ENCODE data around the gene CKS1B. TPM values are rescaled to one million over a fixed set of nuclear protein-coding genes. Genes with fewer than 3 reads are reported as not detected.

Gene CKS1B
- total RNA-seq, 1 donor from 2014 or later = 23.2 TPM

GRCh38 chr1:155024315-155024714 lies 49.8 kb downstream of the CKS1B start:
- TF ChIP-seq CTCF (IDR thresholded peaks at IDR 0.05) = no peak
- Mint-ChIP-seq H3K27ac (ENCODE audit: unreplicated experiment) (no peak overlapping the region), H3K4me1 (ENCODE audit: low read depth) (peaks cover 4% of the 10 kb centered on the region), H3K27me3 (ENCODE audit: low read depth) (no peaks in the 10 kb centered on the region), H3K36me3 (ENCODE audit: low read depth) (no peaks in the 10 kb centered on the region), H3K4me3 (ENCODE audit: unreplicated experiment) (no peak overlapping the region), H3K9me3 (ENCODE audit: low read depth) (no peaks in the 10 kb centered on the region)
- DNase-seq (ENCODE audit: low spot score) = no peak

GRCh38 chr1:155026154-155026553 lies 51.7 kb downstream of the CKS1B start:
- Mint-ChIP-seq H3K27ac (ENCODE audit: unreplicated experiment) (no peak overlapping the region), H3K9me3 (ENCODE audit: low read depth) (no peaks in the 10 kb centered on the region), H3K27me3 (ENCODE audit: low read depth) (no peaks in the 10 kb centered on the region), H3K4me1 (ENCODE audit: low read depth) (peaks cover 4% of the 10 kb centered on the region), H3K4me3 (ENCODE audit: unreplicated experiment) (no peak overlapping the region), H3K36me3 (ENCODE audit: low read depth) (no peaks in the 10 kb centered on the region)
- no peak for DNase-seq (ENCODE audit: low spot score)
- no peak for TF ChIP-seq CTCF (IDR thresholded peaks at IDR 0.05)

GRCh38 chr1:155026588-155026987 lies 52.1 kb downstream of the CKS1B start:
- no peak overlapping the region for H3K27ac Mint-ChIP-seq (ENCODE audit: unreplicated experiment)
- peaks cover 4% of the 10 kb centered on the region for H3K4me1 Mint-ChIP-seq (ENCODE audit: low read depth)
- no peak for DNase-seq (ENCODE audit: low spot score)
- no peaks in the 10 kb centered on the region for H3K27me3 Mint-ChIP-seq (ENCODE audit: low read depth)
- H3K4me3 Mint-ChIP-seq (ENCODE audit: unreplicated experiment) = no peak overlapping the region
- no peaks in the 10 kb centered on the region for H3K9me3 Mint-ChIP-seq (ENCODE audit: low read depth)
- no peaks in the 10 kb centered on the region for H3K36me3 Mint-ChIP-seq (ENCODE audit: low read depth)
- no peak for TF ChIP-seq CTCF (IDR thresholded peaks at IDR 0.05)

Small RNA genes lying within 50 kb of the gene (microRNA-seq; reads per million reads assigned to microRNA genes)
- not detected for gene MIR4258 (ENCODE audit: borderline number of aligned reads)

Other genes starting within 250 kb of the CKS1B start
- gene KCNN3, start 104.4 kb upstream of the CKS1B start, total RNA-seq = 0.92 to 1.8 TPM (median 1.5 TPM) in 3 replicates
- gene PMVK, start 38.0 kb upstream of the CKS1B start, total RNA-seq = 27.5 to 31.6 TPM (median 30.7 TPM) in 3 replicates
- gene PBXIP1, start 18.6 kb upstream of the CKS1B start, total RNA-seq = 47.1 to 60.2 TPM (median 57.1 TPM) in 3 replicates
- 23.2 to 27.2 TPM (median 24.0 TPM) in 3 replicates for gene PYGO2, start 12.9 kb upstream of the CKS1B start, total RNA-seq
- 251 to 316 TPM (median 256 TPM) in 3 replicates for gene SHC1, start 3.9 kb upstream of the CKS1B start, total RNA-seq
- 23.0 to 30.8 TPM (median 28.7 TPM) in 3 replicates for gene FLAD1, start 8.7 kb downstream of the CKS1B start, total RNA-seq
- gene LENEP, start 18.9 kb downstream of the CKS1B start, total RNA-seq = 0.72 to 0.85 TPM in 2 of 3 replicates, not detected in the other
- 34.8 to 42.9 TPM (median 41.1 TPM) in 3 replicates for gene ZBTB7B, start 28.1 kb downstream of the CKS1B start, total RNA-seq
- 0.30 to 0.36 TPM (median 0.36 TPM) in 3 replicates for gene DCST2, start 59.1 kb downstream of the CKS1B start, total RNA-seq
- not detected in 3 replicates for gene DCST1, start 59.1 kb downstream of the CKS1B start, total RNA-seq
- 73.7 to 91.1 TPM (median 75.2 TPM) in 3 replicates for gene ADAM15, start 76.6 kb downstream of the CKS1B start, total RNA-seq
- 8.9 to 10.6 TPM (median 9.7 TPM) in 3 replicates for gene EFNA4, start 89.1 kb downstream of the CKS1B start, total RNA-seq
- 4.3 to 5.5 TPM (median 4.5 TPM) in 3 replicates for gene EFNA3, start 104.2 kb downstream of the CKS1B start, total RNA-seq
- gene EFNA1, start 153.2 kb downstream of the CKS1B start, total RNA-seq = 10.9 to 27.6 TPM (median 12.6 TPM) in 3 replicates
- 34.0 to 40.3 TPM (median 37.9 TPM) in 3 replicates for gene SLC50A1, start 161.2 kb downstream of the CKS1B start, total RNA-seq
- 41.3 to 73.3 TPM (median 48.9 TPM) in 3 replicates for gene DPM3, start 165.8 kb downstream of the CKS1B start, total RNA-seq
- gene KRTCAP2, start 198.6 kb downstream of the CKS1B start, total RNA-seq = 159 to 202 TPM (median 174 TPM) in 3 replicates
- gene TRIM46, start 199.2 kb downstream of the CKS1B start, total RNA-seq = 9.6 to 10.7 TPM (median 9.7 TPM) in 3 replicates
- 112 to 127 TPM (median 118 TPM) in 3 replicates for gene THBS3, start 233.2 kb downstream of the CKS1B start, total RNA-seq
- gene MTX1, start 234.0 kb downstream of the CKS1B start, total RNA-seq = 28.2 to 49.1 TPM (median 29.8 TPM) in 3 replicates

Data from chondrocyte (in vitro differentiated cells).